ENCODE measurements around the gene AAMP.

DNA sequence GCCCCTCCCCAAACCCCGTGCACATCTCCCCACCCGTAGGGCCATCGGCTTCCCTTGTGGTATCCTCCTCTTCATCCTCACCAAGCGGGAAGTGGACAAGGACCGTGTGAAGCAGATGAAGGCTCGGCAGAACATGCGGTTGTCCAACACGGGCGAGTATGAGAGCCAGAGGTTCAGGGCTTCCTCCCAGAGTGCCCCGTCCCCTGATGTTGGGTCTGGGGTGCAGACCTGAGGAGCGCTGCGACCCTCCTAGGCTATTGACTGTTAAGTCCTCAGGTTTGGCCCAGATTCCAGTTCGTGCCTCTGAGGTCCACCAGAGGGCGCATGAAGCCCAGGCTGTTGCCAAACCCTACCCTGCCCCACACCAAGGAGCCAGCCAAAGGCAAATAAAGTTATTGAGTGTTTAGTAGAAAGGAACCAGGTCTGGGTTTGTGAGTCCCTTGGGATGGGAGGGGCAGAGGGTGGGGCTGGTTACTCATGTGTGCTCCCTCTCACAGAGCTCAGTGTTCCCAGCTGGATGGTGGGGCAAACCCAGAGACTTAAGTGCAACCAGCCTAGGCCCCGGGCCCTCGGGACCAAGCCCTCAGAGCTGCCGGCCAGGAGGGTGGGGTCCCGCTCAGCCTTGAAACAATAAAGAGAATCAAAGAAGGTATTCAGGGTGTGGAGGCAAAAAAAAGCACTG is 2.7 kb upstream of the AAMP start:
- no peak for TF ChIP-seq EZH2phosphoT487 (IDR thresholded peaks at IDR 0.05; ENCODE audit: low read depth, severe bottlenecking, unreplicated experiment)
- TF ChIP-seq, protein P1, sequence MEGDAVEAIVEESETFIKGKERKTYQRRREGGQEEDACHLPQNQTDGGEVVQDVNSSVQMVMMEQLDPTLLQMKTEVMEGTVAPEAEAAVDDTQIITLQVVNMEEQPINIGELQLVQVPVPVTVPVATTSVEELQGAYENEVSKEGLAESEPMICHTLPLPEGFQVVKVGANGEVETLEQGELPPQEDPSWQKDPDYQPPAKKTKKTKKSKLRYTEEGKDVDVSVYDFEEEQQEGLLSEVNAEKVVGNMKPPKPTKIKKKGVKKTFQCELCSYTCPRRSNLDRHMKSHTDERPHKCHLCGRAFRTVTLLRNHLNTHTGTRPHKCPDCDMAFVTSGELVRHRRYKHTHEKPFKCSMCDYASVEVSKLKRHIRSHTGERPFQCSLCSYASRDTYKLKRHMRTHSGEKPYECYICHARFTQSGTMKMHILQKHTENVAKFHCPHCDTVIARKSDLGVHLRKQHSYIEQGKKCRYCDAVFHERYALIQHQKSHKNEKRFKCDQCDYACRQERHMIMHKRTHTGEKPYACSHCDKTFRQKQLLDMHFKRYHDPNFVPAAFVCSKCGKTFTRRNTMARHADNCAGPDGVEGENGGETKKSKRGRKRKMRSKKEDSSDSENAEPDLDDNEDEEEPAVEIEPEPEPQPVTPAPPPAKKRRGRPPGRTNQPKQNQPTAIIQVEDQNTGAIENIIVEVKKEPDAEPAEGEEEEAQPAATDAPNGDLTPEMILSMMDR (IDR thresholded peaks at IDR 0.05; ENCODE audit: poor library complexity), result peak; percentile 90

Data from hepatocyte (in vitro differentiated cells).